ENCODE data around the gene LUZP1.

DNA sequence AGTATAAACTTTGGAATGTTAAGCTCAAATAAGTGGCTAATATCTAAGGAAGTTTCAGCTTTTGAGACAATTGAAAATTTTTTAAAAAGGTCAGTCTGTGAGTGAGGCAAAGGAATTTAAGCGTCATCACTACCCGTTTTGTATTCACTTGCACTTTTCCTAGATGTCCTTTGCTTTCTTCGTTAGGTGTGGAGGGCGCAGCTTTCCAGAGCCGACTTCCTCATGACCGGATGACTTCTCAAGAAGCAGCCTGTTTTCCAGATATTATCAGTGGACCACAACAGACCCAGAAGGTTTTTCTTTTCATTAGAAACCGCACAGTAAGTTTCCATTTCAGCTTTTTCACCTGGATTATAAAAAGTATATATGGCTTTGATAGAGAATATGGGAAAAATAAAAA is 118.5 kb downstream of the LUZP1 start:
- no peak for TF ChIP-seq POLR2A (IDR thresholded peaks at IDR 0.05)
- TF ChIP-seq, protein P1, sequence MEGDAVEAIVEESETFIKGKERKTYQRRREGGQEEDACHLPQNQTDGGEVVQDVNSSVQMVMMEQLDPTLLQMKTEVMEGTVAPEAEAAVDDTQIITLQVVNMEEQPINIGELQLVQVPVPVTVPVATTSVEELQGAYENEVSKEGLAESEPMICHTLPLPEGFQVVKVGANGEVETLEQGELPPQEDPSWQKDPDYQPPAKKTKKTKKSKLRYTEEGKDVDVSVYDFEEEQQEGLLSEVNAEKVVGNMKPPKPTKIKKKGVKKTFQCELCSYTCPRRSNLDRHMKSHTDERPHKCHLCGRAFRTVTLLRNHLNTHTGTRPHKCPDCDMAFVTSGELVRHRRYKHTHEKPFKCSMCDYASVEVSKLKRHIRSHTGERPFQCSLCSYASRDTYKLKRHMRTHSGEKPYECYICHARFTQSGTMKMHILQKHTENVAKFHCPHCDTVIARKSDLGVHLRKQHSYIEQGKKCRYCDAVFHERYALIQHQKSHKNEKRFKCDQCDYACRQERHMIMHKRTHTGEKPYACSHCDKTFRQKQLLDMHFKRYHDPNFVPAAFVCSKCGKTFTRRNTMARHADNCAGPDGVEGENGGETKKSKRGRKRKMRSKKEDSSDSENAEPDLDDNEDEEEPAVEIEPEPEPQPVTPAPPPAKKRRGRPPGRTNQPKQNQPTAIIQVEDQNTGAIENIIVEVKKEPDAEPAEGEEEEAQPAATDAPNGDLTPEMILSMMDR (IDR thresholded peaks at IDR 0.05): no peak
